Keratinocyte (primary cell): Measurements from ENCODE around the gene FGF12. TPM values are rescaled to one million over a fixed set of nuclear protein-coding genes. Genes with fewer than 3 reads are reported as not detected.

Source experiments
- DNase-seq: peaks from one replicate; pipeline ENCODE4 v3.0.0-alpha.2; 2011; ENCODE audit warnings: low read depth, missing footprints, low spot score
- FAIRE-seq: peaks from 2 replicates; lab custom pipeline; 2011; peaks lifted over from hg19 to GRCh38; lab: Jason Lieb, UNC
- H2AFZ ChIP-seq: 2 replicates; pipeline ENCODE4 v1.6.0; 2012; ENCODE audit warnings: low read length, control low read depth, inconsistent platforms; ENCODE audit not compliant: control insufficient read depth
- H3K27ac ChIP-seq: 2 replicates; pipeline ENCODE4 v1.5.1; 2011; ENCODE audit warnings: low read length; ENCODE audit not compliant: control insufficient read depth, insufficient read depth
- H3K27me3 ChIP-seq: 3 replicates; pipeline ENCODE4 v1.6.0; 2011; ENCODE audit warnings: low read length; ENCODE audit not compliant: control insufficient read depth, insufficient read depth; ENCODE audit errors: extremely low read depth
- H3K36me3 ChIP-seq, 2 experiments: 2 replicates in 1 of 2; 3 replicates in 1 of 2; pipeline ENCODE4 v1.5.1; 2011; ENCODE audit warnings: low read length in 2 of 2, mild to moderate bottlenecking in 1 of 2; ENCODE audit not compliant: control insufficient read depth in 2 of 2, insufficient read depth in 2 of 2; ENCODE audit errors: extremely low read depth in 1 of 2
- H3K4me1 ChIP-seq: 3 replicates; pipeline ENCODE4 v1.5.1; 2011; ENCODE audit warnings: low read length; ENCODE audit not compliant: control insufficient read depth, insufficient read depth; ENCODE audit errors: extremely low read depth
- H3K4me2 ChIP-seq: 3 replicates; pipeline ENCODE4 v1.6.0; 2011; ENCODE audit warnings: low read depth, low read length; ENCODE audit not compliant: control insufficient read depth, insufficient read depth; ENCODE audit errors: extremely low read depth
- H3K4me3 ChIP-seq, 3 experiments: fragments of 200-600 bp in 1 of 3; sonication (generic) in 1 of 3; 2 replicates in 2 of 3; 3 replicates in 1 of 3; pipeline ENCODE4 v1.5.1; 2011 to 2016; ENCODE audit warnings: low read length in 3 of 3, mild to moderate bottlenecking in 3 of 3, control low read depth in 2 of 3, inconsistent platforms in 1 of 3, low read depth in 1 of 3, mixed read lengths in 1 of 3, mixed run types in 1 of 3, moderate library complexity in 1 of 3; ENCODE audit not compliant: control insufficient read depth in 2 of 3, insufficient read depth in 2 of 3; ENCODE audit errors: extremely low read depth in 1 of 3
- H3K79me2 ChIP-seq: 2 replicates; pipeline ENCODE4 v1.6.0; 2012; ENCODE audit warnings: low read length; ENCODE audit not compliant: control insufficient read depth, insufficient read depth
- H3K9ac ChIP-seq: 3 replicates; pipeline ENCODE4 v1.6.0; 2011; ENCODE audit warnings: low read length; ENCODE audit not compliant: control insufficient read depth, insufficient read depth; ENCODE audit errors: extremely low read depth
- H3K9me1 ChIP-seq: 3 replicates; pipeline ENCODE4 v1.6.0; 2011; ENCODE audit warnings: low read length; ENCODE audit not compliant: control insufficient read depth, insufficient read depth; ENCODE audit errors: extremely low read depth
- H3K9me3 ChIP-seq: 2 replicates; pipeline ENCODE4 v1.5.1; 2012; ENCODE audit warnings: low read depth, low read length; ENCODE audit not compliant: control insufficient read depth
- H4K20me1 ChIP-seq: 3 replicates; pipeline ENCODE4 v1.6.0; 2011; ENCODE audit warnings: low read length; ENCODE audit not compliant: control insufficient read depth, insufficient read depth; ENCODE audit errors: extremely low read depth
- EZH2 ChIP-seq: IDR thresholded peaks from one replicate; pipeline ENCODE4 v1.6.1; 2012; ENCODE audit warnings: inconsistent platforms, mild to moderate bottlenecking, low read length, moderate library complexity
- dilution Hi-C: fragments of 300-500 bp; cut with MboI; formaldehyde crosslinking; loops from one replicate; pipeline ENCODE4 v1.7.0; 2020; ENCODE audit warnings: low sequenced_read_pairs; ENCODE audit not compliant: extremely low pct_ligation_motif_present
- polyA plus RNA-seq, 5 experiments: library from polyadenylated mRNA; depleted of rRNA in 3 of 5; stranded (reverse) in 3 of 5; stranded (forward) in 1 of 5; unstranded in 1 of 5; fragments of >200 nt; gene quantifications; 1 replicate in 1 of 5; 2 replicates in 3 of 5; 3 replicates in 1 of 5; pipeline versions ENCODE4 v1.2.1 to v1.2.3, GENCODE V29; 2011 to 2012; ENCODE audit warnings: missing spikeins in 2 of 5, low read depth in 1 of 5, low replicate concordance in 1 of 5
- TF ChIP-seq, protein P1 (sequence below), 3 experiments: IDR thresholded peaks in 1 of 3; conservative IDR thresholded peaks in 1 of 3; optimal IDR thresholded peaks in 1 of 3; 2 replicates in 2 of 3; 3 replicates in 1 of 3; pipeline versions ENCODE3 to v1.5.1; 2011; ENCODE audit warnings: low read length in 3 of 3, mild to moderate bottlenecking in 3 of 3, moderate library complexity in 2 of 3, control low read depth in 1 of 3, inconsistent platforms in 1 of 3; ENCODE audit not compliant: insufficient read depth in 2 of 3; ENCODE audit errors: extremely low read depth in 1 of 3

The FGF12 gene
- polyA plus RNA-seq, 1 donor (not counting 4 experiments of a cell fraction or from before 2014, with no cell fraction given) = 4.1 TPM

DNA sequence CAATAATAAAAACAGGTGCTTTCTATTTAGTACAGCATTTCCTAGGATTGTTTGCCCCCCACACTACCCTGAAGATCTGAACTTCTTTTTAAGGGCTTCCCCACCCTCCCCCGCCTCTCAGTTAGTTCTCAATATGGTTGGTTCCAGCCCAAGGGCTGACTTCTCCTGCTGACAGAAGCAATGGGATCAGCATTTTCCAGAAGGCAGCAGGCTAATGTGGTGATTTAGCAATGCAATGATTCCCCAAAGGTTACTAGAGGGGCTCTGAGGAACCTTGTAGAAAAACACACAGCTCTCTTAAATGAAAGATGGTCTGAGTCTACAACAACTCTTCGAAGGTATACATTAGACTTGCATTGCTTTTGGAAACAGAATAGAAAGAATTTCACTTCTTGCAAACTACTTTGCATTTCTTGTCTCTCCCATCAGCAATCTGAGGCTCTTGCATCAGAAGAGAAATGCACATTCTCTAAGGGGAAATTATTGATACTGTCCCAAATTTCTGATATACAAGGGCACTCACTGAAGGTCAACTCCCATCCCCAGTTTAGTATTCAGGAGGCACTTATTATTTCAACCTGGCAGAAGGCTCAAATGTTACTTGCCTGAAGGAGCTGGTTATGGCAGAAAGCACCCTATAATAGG is 30.3 kb downstream of the FGF12 start:
- dilution Hi-C loops = no loop called here
- no peak overlapping the region for H3K27ac ChIP-seq
- no peak for FAIRE-seq
- H3K4me2 ChIP-seq = no peak overlapping the region
- H2AFZ ChIP-seq = no peak overlapping the region
- no peak for TF ChIP-seq EZH2
- TF ChIP-seq, protein P1, sequence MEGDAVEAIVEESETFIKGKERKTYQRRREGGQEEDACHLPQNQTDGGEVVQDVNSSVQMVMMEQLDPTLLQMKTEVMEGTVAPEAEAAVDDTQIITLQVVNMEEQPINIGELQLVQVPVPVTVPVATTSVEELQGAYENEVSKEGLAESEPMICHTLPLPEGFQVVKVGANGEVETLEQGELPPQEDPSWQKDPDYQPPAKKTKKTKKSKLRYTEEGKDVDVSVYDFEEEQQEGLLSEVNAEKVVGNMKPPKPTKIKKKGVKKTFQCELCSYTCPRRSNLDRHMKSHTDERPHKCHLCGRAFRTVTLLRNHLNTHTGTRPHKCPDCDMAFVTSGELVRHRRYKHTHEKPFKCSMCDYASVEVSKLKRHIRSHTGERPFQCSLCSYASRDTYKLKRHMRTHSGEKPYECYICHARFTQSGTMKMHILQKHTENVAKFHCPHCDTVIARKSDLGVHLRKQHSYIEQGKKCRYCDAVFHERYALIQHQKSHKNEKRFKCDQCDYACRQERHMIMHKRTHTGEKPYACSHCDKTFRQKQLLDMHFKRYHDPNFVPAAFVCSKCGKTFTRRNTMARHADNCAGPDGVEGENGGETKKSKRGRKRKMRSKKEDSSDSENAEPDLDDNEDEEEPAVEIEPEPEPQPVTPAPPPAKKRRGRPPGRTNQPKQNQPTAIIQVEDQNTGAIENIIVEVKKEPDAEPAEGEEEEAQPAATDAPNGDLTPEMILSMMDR (optimal IDR thresholded peaks at IDR 0.05 in 1 of 3, IDR thresholded peaks at IDR 0.05 in 1 of 3, conservative IDR thresholded peaks at IDR 0.05 in 1 of 3; ENCODE audit: extremely low read depth in 1 of 3, insufficient read depth in 2 of 3, low read length in 3 of 3) = no peak
- H3K27me3 ChIP-seq = no peaks in the 10 kb centered on the region
- no peaks in the 10 kb centered on the region for H3K4me1 ChIP-seq
- DNase-seq = no peak
- no peaks in the 10 kb centered on the region for H3K36me3 ChIP-seq
- H3K9me3 ChIP-seq = no peaks in the 10 kb centered on the region
- no peak overlapping the region for H3K9ac ChIP-seq
- no peaks in the 10 kb centered on the region for H4K20me1 ChIP-seq
- H3K9me1 ChIP-seq = no peaks in the 10 kb centered on the region
- H3K79me2 ChIP-seq = no peaks in the 10 kb centered on the region
- H3K4me3 ChIP-seq = no peak overlapping the region

DNA sequence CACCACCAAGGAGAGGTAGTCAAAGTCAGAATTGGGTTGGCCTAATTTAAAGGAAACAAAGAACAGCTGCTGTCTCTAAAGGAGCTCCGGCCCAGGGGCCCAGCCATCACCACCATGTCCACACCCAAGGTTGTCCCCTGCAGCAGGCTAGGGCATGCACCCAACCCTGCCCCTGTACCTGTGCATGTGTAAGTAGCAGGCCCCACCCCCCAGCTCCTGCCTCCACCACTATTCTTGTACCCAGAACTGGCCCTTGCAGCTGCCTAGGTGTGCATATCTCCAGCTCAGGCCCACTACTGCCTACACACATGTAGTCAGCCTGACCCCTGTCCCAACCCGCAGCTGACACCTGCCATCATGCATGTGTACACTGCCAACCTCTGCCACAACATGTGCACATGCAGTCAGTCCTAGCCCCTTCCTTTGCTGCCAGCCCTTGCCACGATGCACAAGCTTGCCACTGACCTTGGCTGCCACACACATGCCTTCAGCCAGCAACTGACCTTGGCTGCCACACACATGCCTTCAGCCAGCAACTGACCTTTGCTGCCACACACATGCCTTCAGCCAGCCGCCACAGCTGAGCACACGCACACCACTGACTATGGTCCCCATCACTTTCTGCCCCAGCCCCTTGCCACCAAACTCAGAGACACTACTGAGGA is 39.7 kb downstream of the FGF12 start:
- dilution Hi-C loops = no loop called here
- Histone ChIP-seq H3K27me3 (no peaks in the 10 kb centered on the region), H2AFZ (no peak overlapping the region), H4K20me1 (no peaks in the 10 kb centered on the region), H3K4me3 (no peak overlapping the region), H3K36me3 (no peaks in the 10 kb centered on the region), H3K9me3 (peaks cover 6% of the 10 kb centered on the region), H3K9ac (no peak overlapping the region), H3K9me1 (no peaks in the 10 kb centered on the region), H3K79me2 (no peaks in the 10 kb centered on the region), H3K4me1 (no peaks in the 10 kb centered on the region), H3K4me2 (no peak overlapping the region), H3K27ac (no peak overlapping the region)
- DNase-seq (no peak), FAIRE-seq (no peak)
- no peak for TF ChIP-seq EZH2
- TF ChIP-seq, protein P1 (optimal IDR thresholded peaks at IDR 0.05 in 1 of 3, IDR thresholded peaks at IDR 0.05 in 1 of 3, conservative IDR thresholded peaks at IDR 0.05 in 1 of 3; ENCODE audit: extremely low read depth in 1 of 3, insufficient read depth in 2 of 3, low read length in 3 of 3) = no peak
